Smooth muscle cell (in vitro differentiated cells): ENCODE data around the gene APBA3. TPM values are rescaled to one million over a fixed set of nuclear protein-coding genes. Genes with fewer than 3 reads are reported as not detected.

Experiments
- DNase-seq: peaks from one replicate; lab custom pipeline; 2025; ENCODE audit not compliant: unreplicated experiment; lab: John Stamatoyannopoulos, UW
- H2AFZ ChIP-seq: fragments of 200-600 bp; sonication (generic); 2 replicates; pipeline ENCODE4 v1.6.0; 2016; ENCODE audit warnings: antibody characterized with exemption, low read depth, mild to moderate bottlenecking
- H3F3A ChIP-seq: fragments of 200-600 bp; sonication (generic); 2 replicates; pipeline ENCODE4 v1.6.0; 2017; ENCODE audit warnings: antibody characterized with exemption, low read depth
- H3K27ac ChIP-seq: fragments of 200-600 bp; sonication (generic); 2 replicates; pipeline ENCODE4 v1.5.1; 2016; ENCODE audit warnings: low read depth, mild to moderate bottlenecking
- H3K27me3 ChIP-seq: fragments of 200-600 bp; sonication (generic); 2 replicates; pipeline ENCODE4 v1.6.1; 2016; ENCODE audit warnings: low read depth, mild to moderate bottlenecking
- H3K36me3 ChIP-seq: fragments of 200-600 bp; sonication (generic); 2 replicates; pipeline ENCODE4 v1.5.1; 2016; ENCODE audit warnings: low read depth
- H3K4me1 ChIP-seq: fragments of 200-600 bp; sonication (generic); 2 replicates; pipeline ENCODE4 v1.5.1; 2016; ENCODE audit warnings: low read depth
- H3K4me2 ChIP-seq: fragments of 200-600 bp; sonication (generic); 2 replicates; pipeline ENCODE4 v1.6.0; 2016; ENCODE audit warnings: mild to moderate bottlenecking
- H3K4me3 ChIP-seq: fragments of 200-600 bp; sonication (generic); 2 replicates; pipeline ENCODE4 v1.5.1; 2016; ENCODE audit warnings: mild to moderate bottlenecking
- H3K79me2 ChIP-seq: fragments of 200-600 bp; sonication (generic); 2 replicates; pipeline ENCODE4 v1.6.0; 2016; ENCODE audit warnings: low read depth, mild to moderate bottlenecking
- H3K9ac ChIP-seq: fragments of 200-600 bp; sonication (generic); 2 replicates; pipeline ENCODE4 v1.6.0; 2016; ENCODE audit warnings: low read depth
- H3K9me3 ChIP-seq: fragments of 200-600 bp; sonication (generic); replicated peaks from 2 replicates; pipeline ENCODE4 v1.5.1; 2016; ENCODE audit warnings: low read depth
- H4K20me1 ChIP-seq: fragments of 200-600 bp; sonication (generic); 2 replicates; pipeline ENCODE4 v1.6.0; 2016; ENCODE audit warnings: low read depth
- WGBS: methylation state at CpG from one replicate; pipeline ENCODE4 v1.1.7; 2016; ENCODE audit warnings: low lambda C conversion rate; 5-methylcytosine and 5-hydroxymethylcytosine counted together
- polyA plus RNA-seq: library from polyadenylated mRNA; unstranded; fragments of >200 nt; fragmentation: Nextera tagmentation; extraction: Ambion mirVana; gene quantifications from 2 replicates; pipeline ENCODE4 v1.2.1, GENCODE V29; 2016
- total RNA-seq: library from RNA; depleted of rRNA; stranded (reverse); fragments of >200 nt; gene quantifications from 2 replicates; pipeline ENCODE4 v1.2.3, GENCODE V29; 2014
- TF ChIP-seq, protein P1 (sequence below): fragments of 200-600 bp; sonication (generic); IDR thresholded peaks from 2 replicates; pipeline ENCODE4 v1.5.1; 2017; ENCODE audit warnings: borderline replicate concordance, mild to moderate bottlenecking, antibody characterized with exemption; ENCODE audit not compliant: insufficient read depth, poor library complexity, severe bottlenecking

The APBA3 gene
- total and polyA plus RNA-seq, 2 experiments from 2014 or later: 16.1 to 27.9 TPM

DNA sequence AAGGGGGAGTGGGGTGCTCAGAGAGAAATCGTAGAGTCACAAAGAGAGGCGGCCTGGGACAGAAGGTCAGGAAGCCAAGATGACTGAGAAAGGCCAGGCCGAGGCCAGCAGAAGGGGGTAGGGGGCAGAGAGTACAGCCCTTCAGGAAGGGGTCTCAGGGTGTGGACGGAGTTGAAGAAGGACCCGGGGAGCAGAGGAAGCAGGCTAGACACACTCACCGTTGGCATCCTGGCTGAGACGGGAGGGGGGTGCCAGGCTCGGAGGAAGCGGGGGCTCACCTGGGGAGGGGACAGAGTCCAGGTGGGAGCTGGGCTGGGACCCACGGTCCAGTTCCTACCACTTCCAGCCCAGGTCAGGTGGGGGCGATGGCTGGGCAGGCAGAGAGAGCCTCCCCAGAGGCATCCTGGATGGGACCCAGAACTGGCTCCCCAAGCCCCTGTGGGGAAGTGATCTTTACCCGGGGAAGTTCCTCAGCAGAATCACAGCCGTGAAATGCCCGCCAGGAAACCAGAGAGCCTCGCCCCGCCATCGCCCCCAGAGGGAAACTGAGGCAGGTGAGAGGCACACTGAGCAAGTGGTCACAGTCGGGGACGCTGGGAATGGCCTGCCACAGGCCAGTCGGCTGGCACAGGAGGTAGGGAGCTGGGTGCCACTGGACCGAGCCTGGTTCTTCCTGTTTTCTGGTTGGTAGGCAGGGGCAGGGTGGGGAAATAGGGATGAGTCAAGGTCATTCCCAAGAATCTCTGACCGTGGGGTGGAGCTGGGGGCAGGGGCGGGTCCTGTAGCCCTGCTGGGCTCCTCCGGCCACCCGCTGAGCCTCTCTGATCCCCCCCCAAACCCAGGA, 23.3 kb upstream of the APBA3 start:
- Histone ChIP-seq H3K4me2 (no peak overlapping the region), H3K4me3 (no peak overlapping the region), H3K27me3 (peaks cover 35% of the 10 kb centered on the region), H2AFZ (no peak overlapping the region), H3K79me2 (no peaks in the 10 kb centered on the region), H3K9me3 (peaks cover 8% of the 10 kb centered on the region), H3K36me3 (no peaks in the 10 kb centered on the region), H3K27ac (no peak overlapping the region), H3F3A (no peaks in the 10 kb centered on the region), H3K9ac (no peak overlapping the region), H3K4me1 (peaks cover 4% of the 10 kb centered on the region), H4K20me1 (no peaks in the 10 kb centered on the region)
- TF ChIP-seq, protein P1, sequence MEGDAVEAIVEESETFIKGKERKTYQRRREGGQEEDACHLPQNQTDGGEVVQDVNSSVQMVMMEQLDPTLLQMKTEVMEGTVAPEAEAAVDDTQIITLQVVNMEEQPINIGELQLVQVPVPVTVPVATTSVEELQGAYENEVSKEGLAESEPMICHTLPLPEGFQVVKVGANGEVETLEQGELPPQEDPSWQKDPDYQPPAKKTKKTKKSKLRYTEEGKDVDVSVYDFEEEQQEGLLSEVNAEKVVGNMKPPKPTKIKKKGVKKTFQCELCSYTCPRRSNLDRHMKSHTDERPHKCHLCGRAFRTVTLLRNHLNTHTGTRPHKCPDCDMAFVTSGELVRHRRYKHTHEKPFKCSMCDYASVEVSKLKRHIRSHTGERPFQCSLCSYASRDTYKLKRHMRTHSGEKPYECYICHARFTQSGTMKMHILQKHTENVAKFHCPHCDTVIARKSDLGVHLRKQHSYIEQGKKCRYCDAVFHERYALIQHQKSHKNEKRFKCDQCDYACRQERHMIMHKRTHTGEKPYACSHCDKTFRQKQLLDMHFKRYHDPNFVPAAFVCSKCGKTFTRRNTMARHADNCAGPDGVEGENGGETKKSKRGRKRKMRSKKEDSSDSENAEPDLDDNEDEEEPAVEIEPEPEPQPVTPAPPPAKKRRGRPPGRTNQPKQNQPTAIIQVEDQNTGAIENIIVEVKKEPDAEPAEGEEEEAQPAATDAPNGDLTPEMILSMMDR: no peak
- DNase-seq: no peak
- 51% methylated on average over 17 of the region's 25 CpGs for WGBS

DNA sequence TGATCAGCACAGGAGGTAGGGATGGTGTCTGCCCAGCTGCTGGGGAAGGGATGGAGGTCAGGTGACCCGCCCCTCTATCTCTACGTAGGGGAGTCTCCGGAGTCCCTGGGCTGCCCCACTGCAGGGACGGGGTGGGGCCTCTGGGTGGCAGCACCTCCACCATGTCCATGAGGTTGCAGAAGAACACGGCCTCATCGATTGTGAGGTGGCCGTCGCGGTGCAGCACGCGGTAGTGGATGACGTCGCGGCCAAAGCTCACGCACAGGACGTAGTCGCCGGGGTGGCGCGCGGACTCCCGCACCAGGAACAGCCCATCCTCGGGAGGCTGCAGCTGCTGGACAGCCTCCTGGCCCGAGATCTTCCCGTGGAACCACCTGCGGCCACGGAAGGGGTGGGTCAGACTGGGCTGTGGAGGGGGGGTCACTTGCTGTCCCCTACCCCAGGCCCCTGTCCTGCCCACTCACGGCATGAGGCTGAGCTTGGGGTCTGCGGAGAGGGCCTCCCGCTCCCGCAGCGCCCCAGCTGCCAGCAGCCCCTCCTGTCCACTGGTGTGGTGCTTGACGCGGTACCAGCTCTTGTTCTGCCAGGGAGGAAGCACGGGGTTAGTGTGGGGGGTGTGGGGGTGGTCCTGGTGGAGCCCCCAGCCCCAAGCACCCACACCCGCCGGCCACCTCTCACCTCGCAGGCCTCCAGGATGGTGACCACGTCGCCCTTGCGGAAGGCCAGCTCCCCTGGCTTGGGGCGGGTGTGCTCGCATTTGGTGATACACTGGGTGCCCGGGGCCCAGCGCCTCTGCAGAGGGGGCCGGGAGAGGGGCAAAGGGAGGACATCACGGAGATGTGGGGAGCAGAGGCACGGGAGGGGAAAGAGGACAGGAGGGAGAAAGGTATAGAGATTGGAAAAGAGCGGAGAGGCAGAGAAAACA, 22.4 kb upstream of the APBA3 start:
- DNase-seq: no peak

GRCh38 chr19:3782903-3783302, 21.4 kb upstream of the APBA3 start:
- 86% methylated on average over 13 of the region's 13 CpGs for WGBS
- H2AFZ ChIP-seq: no peak overlapping the region

More for the DNA sequence above, 22.4 kb upstream of the APBA3 start:
- Histone ChIP-seq H3K9ac (no peak overlapping the region), H3F3A (no peaks in the 10 kb centered on the region), H3K9me3 (peaks cover 8% of the 10 kb centered on the region), H4K20me1 (no peaks in the 10 kb centered on the region), H3K4me2 (no peak overlapping the region), H3K27me3 (peaks cover 35% of the 10 kb centered on the region), H3K36me3 (no peaks in the 10 kb centered on the region), H2AFZ (no peak overlapping the region), H3K4me1 (peaks cover 4% of the 10 kb centered on the region), H3K27ac (no peak overlapping the region), H3K79me2 (no peaks in the 10 kb centered on the region), H3K4me3 (no peak overlapping the region)
- 65% methylated on average over 44 of the region's 49 CpGs for WGBS
- TF ChIP-seq, protein P1: no peak

More at GRCh38 chr19:3782903-3783302, 21.4 kb upstream of the APBA3 start:
- H3F3A ChIP-seq: no peaks in the 10 kb centered on the region
- DNase-seq: no peak
- peaks cover 8% of the 10 kb centered on the region for H3K9me3 ChIP-seq
- H3K27ac ChIP-seq: no peak overlapping the region
- H4K20me1 ChIP-seq: no peaks in the 10 kb centered on the region
- TF ChIP-seq, protein P1: no peak
- peaks cover 4% of the 10 kb centered on the region for H3K4me1 ChIP-seq
- H3K79me2 ChIP-seq: no peaks in the 10 kb centered on the region
- H3K4me2 ChIP-seq: no peak overlapping the region
- H3K27me3 ChIP-seq: peaks cover 35% of the 10 kb centered on the region
- no peak overlapping the region for H3K9ac ChIP-seq
- no peak overlapping the region for H3K4me3 ChIP-seq
- no peaks in the 10 kb centered on the region for H3K36me3 ChIP-seq
